ENCODE measurements around the gene GGA1.

GRCh38 chr22:37569009-37569920 is 39.4 kb upstream of the GGA1 start:
- TF ChIP-seq, protein P1, sequence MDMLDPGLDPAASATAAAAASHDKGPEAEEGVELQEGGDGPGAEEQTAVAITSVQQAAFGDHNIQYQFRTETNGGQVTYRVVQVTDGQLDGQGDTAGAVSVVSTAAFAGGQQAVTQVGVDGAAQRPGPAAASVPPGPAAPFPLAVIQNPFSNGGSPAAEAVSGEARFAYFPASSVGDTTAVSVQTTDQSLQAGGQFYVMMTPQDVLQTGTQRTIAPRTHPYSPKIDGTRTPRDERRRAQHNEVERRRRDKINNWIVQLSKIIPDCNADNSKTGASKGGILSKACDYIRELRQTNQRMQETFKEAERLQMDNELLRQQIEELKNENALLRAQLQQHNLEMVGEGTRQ (IDR thresholded peaks at IDR 0.05; ENCODE audit: borderline replicate concordance, low read depth, low read length): no peak
- no peak for TF ChIP-seq KDM1A (IDR thresholded peaks at IDR 0.05; ENCODE audit: borderline replicate concordance)
- TF ChIP-seq, protein P2, sequence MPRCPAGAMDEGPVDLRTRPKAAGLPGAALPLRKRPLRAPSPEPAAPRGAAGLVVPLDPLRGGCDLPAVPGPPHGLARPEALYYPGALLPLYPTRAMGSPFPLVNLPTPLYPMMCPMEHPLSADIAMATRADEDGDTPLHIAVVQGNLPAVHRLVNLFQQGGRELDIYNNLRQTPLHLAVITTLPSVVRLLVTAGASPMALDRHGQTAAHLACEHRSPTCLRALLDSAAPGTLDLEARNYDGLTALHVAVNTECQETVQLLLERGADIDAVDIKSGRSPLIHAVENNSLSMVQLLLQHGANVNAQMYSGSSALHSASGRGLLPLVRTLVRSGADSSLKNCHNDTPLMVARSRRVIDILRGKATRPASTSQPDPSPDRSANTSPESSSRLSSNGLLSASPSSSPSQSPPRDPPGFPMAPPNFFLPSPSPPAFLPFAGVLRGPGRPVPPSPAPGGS (IDR thresholded peaks at IDR 0.05; ENCODE audit: borderline replicate concordance, insufficient read depth, low read depth, low read length, poor library complexity, severe bottlenecking): no peak
- no peak for TF ChIP-seq EGR1 (IDR thresholded peaks at IDR 0.05; ENCODE audit: borderline replicate concordance in 1 of 2, low read depth in 2 of 2, low read length in 2 of 2)
- no peak for TF ChIP-seq CEBPB (IDR thresholded peaks at IDR 0.05; ENCODE audit: borderline replicate concordance in 1 of 2, low read depth in 2 of 2, low read length in 2 of 2)
- no peak for TF ChIP-seq TAF1 (IDR thresholded peaks at IDR 0.05; ENCODE audit: borderline replicate concordance, low read depth, low read length)
- TF ChIP-seq, protein P3, sequence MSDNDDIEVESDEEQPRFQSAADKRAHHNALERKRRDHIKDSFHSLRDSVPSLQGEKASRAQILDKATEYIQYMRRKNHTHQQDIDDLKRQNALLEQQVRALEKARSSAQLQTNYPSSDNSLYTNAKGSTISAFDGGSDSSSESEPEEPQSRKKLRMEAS (IDR thresholded peaks at IDR 0.05; ENCODE audit: low read depth, low read length): no peak
- no peak for TF ChIP-seq SPI1 (IDR thresholded peaks at IDR 0.05; ENCODE audit: borderline replicate concordance, insufficient read depth, low read depth, low read length)
- no peak for TF ChIP-seq ATF2 (IDR thresholded peaks at IDR 0.05; ENCODE audit: low read length)
- no peak for TF ChIP-seq FOS (IDR thresholded peaks at IDR 0.05; ENCODE audit: borderline replicate concordance, extremely low read depth, insufficient read length)
- TF ChIP-seq, protein P4, sequence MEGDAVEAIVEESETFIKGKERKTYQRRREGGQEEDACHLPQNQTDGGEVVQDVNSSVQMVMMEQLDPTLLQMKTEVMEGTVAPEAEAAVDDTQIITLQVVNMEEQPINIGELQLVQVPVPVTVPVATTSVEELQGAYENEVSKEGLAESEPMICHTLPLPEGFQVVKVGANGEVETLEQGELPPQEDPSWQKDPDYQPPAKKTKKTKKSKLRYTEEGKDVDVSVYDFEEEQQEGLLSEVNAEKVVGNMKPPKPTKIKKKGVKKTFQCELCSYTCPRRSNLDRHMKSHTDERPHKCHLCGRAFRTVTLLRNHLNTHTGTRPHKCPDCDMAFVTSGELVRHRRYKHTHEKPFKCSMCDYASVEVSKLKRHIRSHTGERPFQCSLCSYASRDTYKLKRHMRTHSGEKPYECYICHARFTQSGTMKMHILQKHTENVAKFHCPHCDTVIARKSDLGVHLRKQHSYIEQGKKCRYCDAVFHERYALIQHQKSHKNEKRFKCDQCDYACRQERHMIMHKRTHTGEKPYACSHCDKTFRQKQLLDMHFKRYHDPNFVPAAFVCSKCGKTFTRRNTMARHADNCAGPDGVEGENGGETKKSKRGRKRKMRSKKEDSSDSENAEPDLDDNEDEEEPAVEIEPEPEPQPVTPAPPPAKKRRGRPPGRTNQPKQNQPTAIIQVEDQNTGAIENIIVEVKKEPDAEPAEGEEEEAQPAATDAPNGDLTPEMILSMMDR (IDR thresholded peaks at IDR 0.05 in 2 of 3, conservative IDR thresholded peaks at IDR 0.05 in 1 of 3; ENCODE audit: control insufficient read depth in 2 of 3, extremely low read depth in 1 of 3, insufficient read depth in 1 of 3, low read depth in 3 of 3, low read length in 3 of 3): no peak
- TF ChIP-seq CBFB (IDR thresholded peaks at IDR 0.05; ENCODE audit: low read depth): no peak
- TF ChIP-seq SRF (IDR thresholded peaks at IDR 0.05; ENCODE audit: low read depth in 2 of 2, low read length in 2 of 2): no peak
- no peak for TF ChIP-seq REST (IDR thresholded peaks at IDR 0.05; ENCODE audit: low read depth, low read length)

Measured in GM12878 (cell line).